GM12878 (cell line): ENCODE measurements around the gene BBS2. TPM values are rescaled to one million over a fixed set of nuclear protein-coding genes. Genes with fewer than 3 reads are reported as not detected.

Experiments
- ASH2L ChIP-seq: fragments of 300-600, 200-600 bp; sonication (generic); IDR thresholded peaks from 2 replicates; pipeline ENCODE4 v1.6.1; 2017; ENCODE audit warnings: low read depth, mild to moderate bottlenecking, borderline replicate concordance
- ATF7 ChIP-seq: fragments of 450-650 bp; IDR thresholded peaks from 2 replicates; pipeline ENCODE4 v1.6.1; 2016; ENCODE audit warnings: low read depth, mild to moderate bottlenecking
- BHLHE40 ChIP-seq, 2 experiments: fragments of 450-650 bp in 1 of 2; IDR thresholded peaks; 2 replicates each; pipeline ENCODE4 v1.6.1; 2011 to 2017; ENCODE audit warnings: low read depth in 2 of 2, borderline replicate concordance in 1 of 2, improper control_type of control experiment in 1 of 2, low read length in 1 of 2, mild to moderate bottlenecking in 1 of 2
- CUX1 ChIP-seq: IDR thresholded peaks from 2 replicates; pipeline ENCODE4 v1.6.1; 2012; ENCODE audit warnings: improper control_type of control experiment, low read depth, low read length; ENCODE audit not compliant: insufficient replicate concordance
- E4F1 ChIP-seq: fragments of 450-650 bp; IDR thresholded peaks from 2 replicates; pipeline ENCODE4 v1.6.1; 2018; ENCODE audit warnings: borderline replicate concordance, mild to moderate bottlenecking; ENCODE audit not compliant: partially characterized antibody
- EGR1 ChIP-seq, 2 experiments: IDR thresholded peaks; 1 replicate in 1 of 2; 2 replicates in 1 of 2; pipeline ENCODE4 v1.6.1; 2011 to 2012; ENCODE audit warnings: low read depth in 2 of 2, low read length in 2 of 2, borderline replicate concordance in 1 of 2, mild to moderate bottlenecking in 1 of 2, moderate library complexity in 1 of 2
- GABPA ChIP-seq: IDR thresholded peaks from 2 replicates; pipeline ENCODE4 v1.6.1; 2014; ENCODE audit warnings: antibody characterized with exemption, low read depth, mild to moderate bottlenecking, inconsistent platforms
- IKZF1 ChIP-seq: fragments of 450-650 bp; conservative IDR thresholded peaks from 2 replicates; pipeline ENCODE4 v1.6.1; 2017; ENCODE audit warnings: antibody characterized with exemption, mild to moderate bottlenecking
- LARP7 ChIP-seq: fragments of 450-650 bp; IDR thresholded peaks from 2 replicates; pipeline ENCODE4 v1.6.1; 2017; ENCODE audit warnings: mild to moderate bottlenecking
- MTA2 ChIP-seq: fragments of 450-650 bp; IDR thresholded peaks from 2 replicates; pipeline ENCODE4 v1.6.1; 2016; ENCODE audit warnings: low read depth, mild to moderate bottlenecking, moderate library complexity
- MXI1 ChIP-seq: fragments of 150-350 bp; IDR thresholded peaks from 2 replicates; pipeline ENCODE4 v1.6.1; 2011; ENCODE audit warnings: low read depth, mild to moderate bottlenecking, inconsistent platforms, low read length, improper control_type of control experiment
- NKRF ChIP-seq: fragments of 450-650 bp; conservative IDR thresholded peaks from 2 replicates; pipeline ENCODE4 v1.6.1; 2017; ENCODE audit warnings: mild to moderate bottlenecking, moderate library complexity
- PML ChIP-seq: IDR thresholded peaks from 2 replicates; pipeline ENCODE4 v1.6.1; 2012; ENCODE audit warnings: low read length, inconsistent platforms
- RFX5 ChIP-seq: IDR thresholded peaks from 2 replicates; pipeline ENCODE4 v1.6.1; 2011; ENCODE audit warnings: low read depth, low read length, improper control_type of control experiment
- SMAD1 ChIP-seq: fragments of 450-650 bp; IDR thresholded peaks from 2 replicates; pipeline ENCODE4 v1.6.1; 2018; ENCODE audit warnings: mild to moderate bottlenecking, low read depth; ENCODE audit not compliant: partially characterized antibody
- SMARCA5 ChIP-seq: fragments of 450-650 bp; IDR thresholded peaks from 2 replicates; pipeline ENCODE4 v1.6.1; 2017; ENCODE audit warnings: mild to moderate bottlenecking
- STAT3 ChIP-seq: IDR thresholded peaks from 2 replicates; pipeline ENCODE4 v1.6.1; 2011; ENCODE audit warnings: low read depth, low read length, improper control_type of control experiment
- TAF1 ChIP-seq: IDR thresholded peaks from 2 replicates; pipeline ENCODE4 v1.6.1; 2011; ENCODE audit warnings: mild to moderate bottlenecking, low read depth, low read length, borderline replicate concordance
- TARDBP ChIP-seq: IDR thresholded peaks from 2 replicates; pipeline ENCODE4 v1.6.1; 2016; ENCODE audit warnings: borderline replicate concordance
- YY1 ChIP-seq: IDR thresholded peaks from 2 replicates; pipeline ENCODE4 v1.6.1; 2011; ENCODE audit warnings: low read depth, mild to moderate bottlenecking, low read length
- ZBED1 ChIP-seq: IDR thresholded peaks from 2 replicates; pipeline ENCODE4 v1.6.1; 2016; ENCODE audit warnings: borderline replicate concordance
- polyA plus RNA-seq, 11 experiments: library from polyadenylated mRNA; depleted of rRNA in 4 of 11; unstranded in 6 of 11; stranded (reverse) in 5 of 11; fragments of >200 nt; fragmentation: Nextera tagmentation in 4 of 11; fragmentation: Illumina TruSeq in 1 of 11; extraction: Ambion mirVana in 4 of 11; extraction: Trizol in 1 of 11; gene quantifications; 1 replicate in 1 of 11; 2 replicates in 10 of 11; pipeline versions ENCODE4 v1.2.1 to v1.2.3, GENCODE V29; 2011 to 2016; ENCODE audit warnings: inconsistent platforms in 2 of 11, missing spikeins in 2 of 11, low read depth in 1 of 11
- total RNA-seq, 4 experiments: library from RNA; depleted of rRNA in 3 of 4; stranded (reverse); fragments of >200 nt in 3 of 4; fragmentation: Illumina TruSeq in 1 of 4; extraction: Trizol in 1 of 4; gene quantifications; 2 replicates each; pipeline versions ENCODE4 v1.2.1 to v1.2.3, GENCODE V29; 2013 to 2021

The BBS2 gene
- total and polyA plus RNA-seq, 10 of the 15 experiments (the other 5 are each of a cell fraction or from before 2014, with no cell fraction given), result 4.9 to 38.3 (median 16.4) TPM

- TF ChIP-seq CUX1, result no peak
- no peak for TF ChIP-seq SMAD1
- TF ChIP-seq RFX5, result 0 out of 2 replicates have a peak, but pooled peaks have one; percentile 36
- peak in 1 of 2 experiments; percentile 40; a peak in 1 of 3 replicates for TF ChIP-seq EGR1 (IDR thresholded peaks at IDR 0.05; ENCODE audit: borderline replicate concordance in 1 of 2, low read depth in 2 of 2, low read length in 2 of 2)
- TF ChIP-seq ASH2L, result 0 out of 2 replicates have a peak, but pooled peaks have one; percentile 60
- TF ChIP-seq BHLHE40 (IDR thresholded peaks at IDR 0.05; ENCODE audit: borderline replicate concordance in 1 of 2, low read depth in 2 of 2, low read length in 1 of 2), result 0 out of 4 replicates have a peak, but pooled peaks of 1 of the 2 experiments have one; percentile 7
- no peak for TF ChIP-seq TARDBP
- peak; percentile 97 for TF ChIP-seq GABPA
- peak; percentile 51 for TF ChIP-seq E4F1
- TF ChIP-seq SMARCA5, result 0 out of 2 replicates have a peak, but pooled peaks have one; percentile 32
- peak; percentile 59 for TF ChIP-seq MXI1
- 0 out of 2 replicates have a peak, but pooled peaks have one; percentile 10 for TF ChIP-seq ATF7
- TF ChIP-seq MTA2, result 0 out of 2 replicates have a peak, but pooled peaks have one; percentile 27
- peak; percentile 76 for TF ChIP-seq NKRF
- TF ChIP-seq STAT3, result no peak
- TF ChIP-seq ZBED1, result no peak
- peak; percentile 82 for TF ChIP-seq IKZF1
- TF ChIP-seq YY1, result peak; percentile 97
- TF ChIP-seq PML, result peak; percentile 47; the same call in 1 of the 2 replicates
- peak; percentile 75 for TF ChIP-seq LARP7
- TF ChIP-seq TAF1, result peak; percentile 90
Observed at GRCh38 chr16:56450986-56451752, 68.7 kb downstream of the BBS2 start, which contains the start of the genes NUDT21 and OGFOD1 (continued).
